ENCODE measurements around the gene DDB1. TPM values are rescaled to one million over a fixed set of nuclear protein-coding genes. Genes with fewer than 3 reads are reported as not detected.

DDB1 gene
- total RNA-seq, 1 donor from 2014 or later = 165 TPM

- peaks cover 2% of the 10 kb centered on the region for H3K27me3 ChIP-seq (ENCODE audit: control insufficient read depth, insufficient read depth, low read length)
- no peak overlapping the region for H3K4me3 ChIP-seq (ENCODE audit: low read depth, low read length)
- TF ChIP-seq CTCF (IDR thresholded peaks at IDR 0.05; ENCODE audit: insufficient read depth, low read length, poor library complexity, severe bottlenecking) = no peak
- DNase-seq (ENCODE audit: low read depth) = no peak
- no peaks in the 10 kb centered on the region for H3K36me3 ChIP-seq (ENCODE audit: control insufficient read depth, insufficient read depth, low read length)
Observed at GRCh38 chr11:61279934-61280659, 52.8 kb downstream of the DDB1 start.

- H3K27me3 ChIP-seq (ENCODE audit: control insufficient read depth, insufficient read depth, low read length) = peaks cover 2% of the 10 kb centered on the region
- H3K36me3 ChIP-seq (ENCODE audit: control insufficient read depth, insufficient read depth, low read length) = no peaks in the 10 kb centered on the region
- no peak overlapping the region for H3K4me3 ChIP-seq (ENCODE audit: low read depth, low read length)
- TF ChIP-seq CTCF (IDR thresholded peaks at IDR 0.05; ENCODE audit: insufficient read depth, low read length, poor library complexity, severe bottlenecking) = no peak
- DNase-seq (ENCODE audit: low read depth) = no peak
Observed at GRCh38 chr11:61278001-61278470, 54.9 kb downstream of the DDB1 start.

GRCh38 chr11:61277186-61278000 is 55.5 kb downstream of the DDB1 start:
- TF ChIP-seq CTCF (IDR thresholded peaks at IDR 0.05; ENCODE audit: insufficient read depth, low read length, poor library complexity, severe bottlenecking) = no peak

GRCh38 chr11:61275191-61275590 is 57.7 kb downstream of the DDB1 start:
- TF ChIP-seq CTCF (IDR thresholded peaks at IDR 0.05; ENCODE audit: insufficient read depth, low read length, poor library complexity, severe bottlenecking) = no peak
- no peak overlapping the region for H3K4me3 ChIP-seq (ENCODE audit: low read depth, low read length)

More at GRCh38 chr11:61277186-61278000, 55.5 kb downstream of the DDB1 start:
- Histone ChIP-seq H3K4me3 (ENCODE audit: low read depth, low read length) (no peak overlapping the region), H3K27me3 (ENCODE audit: control insufficient read depth, insufficient read depth, low read length) (peaks cover 2% of the 10 kb centered on the region), H3K36me3 (ENCODE audit: control insufficient read depth, insufficient read depth, low read length) (no peaks in the 10 kb centered on the region)
- DNase-seq (ENCODE audit: low read depth) = no peak

GRCh38 chr11:61274084-61274483 is 58.8 kb downstream of the DDB1 start:
- no peak for TF ChIP-seq CTCF (IDR thresholded peaks at IDR 0.05; ENCODE audit: insufficient read depth, low read length, poor library complexity, severe bottlenecking)
- no peak for DNase-seq (ENCODE audit: low read depth)

More at GRCh38 chr11:61275191-61275590, 57.7 kb downstream of the DDB1 start:
- DNase-seq (ENCODE audit: low read depth) = no peak
- Histone ChIP-seq H3K36me3 (ENCODE audit: control insufficient read depth, insufficient read depth, low read length) (no peaks in the 10 kb centered on the region), H3K27me3 (ENCODE audit: control insufficient read depth, insufficient read depth, low read length) (peaks cover 2% of the 10 kb centered on the region)

More at GRCh38 chr11:61274084-61274483, 58.8 kb downstream of the DDB1 start:
- Histone ChIP-seq H3K36me3 (ENCODE audit: control insufficient read depth, insufficient read depth, low read length) (no peaks in the 10 kb centered on the region), H3K4me3 (ENCODE audit: low read depth, low read length) (no peak overlapping the region), H3K27me3 (ENCODE audit: control insufficient read depth, insufficient read depth, low read length) (peaks cover 2% of the 10 kb centered on the region)

Measured in kidney epithelial cell (primary cell).